ENCODE data around the gene SECISBP2L.
"Not testable (repeated sequence)": the region's sequence is repeated elsewhere in the genome, so short reads cannot be mapped to it uniquely, and the experiment has no call there.

SECISBP2L gene

GRCh38 chr15:48972750-48973503, 73.3 kb downstream of the SECISBP2L start:
- Histone ChIP-seq H3K9me3 (ENCODE audit: control insufficient read depth, insufficient read depth, low read length) (no peaks in the 10 kb centered on the region), H3K27me3 (ENCODE audit: control insufficient read depth, insufficient read depth, low read length) (peaks cover 3% of the 10 kb centered on the region), H3K36me3 (ENCODE audit: control insufficient read depth, insufficient read depth, low read length) (no peaks in the 10 kb centered on the region), H3K4me1 (ENCODE audit: control insufficient read depth, insufficient read depth, low read length) (peaks cover 6% of the 10 kb centered on the region), H3K9ac (ENCODE audit: low read depth, low read length) (no peak overlapping the region), H3K4me3 (ENCODE audit: low read depth, low read length) (no peak overlapping the region)

- not testable (repeated sequence) for H3K9me3 ChIP-seq (ENCODE audit: control insufficient read depth, insufficient read depth, low read length); H3K36me3 ChIP-seq (ENCODE audit: control insufficient read depth, insufficient read depth, low read length); H3K4me3 ChIP-seq (ENCODE audit: low read depth, low read length); H3K27me3 ChIP-seq (ENCODE audit: control insufficient read depth, insufficient read depth, low read length); H3K9ac ChIP-seq (ENCODE audit: low read depth, low read length); H3K4me1 ChIP-seq (ENCODE audit: control insufficient read depth, insufficient read depth, low read length)
Observed at GRCh38 chr15:48970926-48971325, 75.3 kb downstream of the SECISBP2L start.

GRCh38 chr15:48968066-48968465, 78.2 kb downstream of the SECISBP2L start:
- no peaks in the 10 kb centered on the region for H3K9me3 ChIP-seq (ENCODE audit: control insufficient read depth, insufficient read depth, low read length)
- H3K27me3 ChIP-seq (ENCODE audit: control insufficient read depth, insufficient read depth, low read length), result peaks cover 13% of the 10 kb centered on the region
- H3K4me1 ChIP-seq (ENCODE audit: control insufficient read depth, insufficient read depth, low read length), result no peaks in the 10 kb centered on the region
- no peaks in the 10 kb centered on the region for H3K36me3 ChIP-seq (ENCODE audit: control insufficient read depth, insufficient read depth, low read length)
- no peak overlapping the region for H3K9ac ChIP-seq (ENCODE audit: low read depth, low read length)
- no peak overlapping the region for H3K4me3 ChIP-seq (ENCODE audit: low read depth, low read length)

GRCh38 chr15:48967336-48967735, 78.9 kb downstream of the SECISBP2L start:
- H3K4me1 ChIP-seq (ENCODE audit: control insufficient read depth, insufficient read depth, low read length), result no peaks in the 10 kb centered on the region
- no peaks in the 10 kb centered on the region for H3K9me3 ChIP-seq (ENCODE audit: control insufficient read depth, insufficient read depth, low read length)
- peaks cover 20% of the 10 kb centered on the region for H3K27me3 ChIP-seq (ENCODE audit: control insufficient read depth, insufficient read depth, low read length)
- no peaks in the 10 kb centered on the region for H3K36me3 ChIP-seq (ENCODE audit: control insufficient read depth, insufficient read depth, low read length)
- no peak overlapping the region for H3K4me3 ChIP-seq (ENCODE audit: low read depth, low read length)
- H3K9ac ChIP-seq (ENCODE audit: low read depth, low read length), result no peak overlapping the region

- Histone ChIP-seq H3K27me3 (ENCODE audit: control insufficient read depth, insufficient read depth, low read length) (peaks cover 26% of the 10 kb centered on the region), H3K4me1 (ENCODE audit: control insufficient read depth, insufficient read depth, low read length) (no peaks in the 10 kb centered on the region), H3K36me3 (ENCODE audit: control insufficient read depth, insufficient read depth, low read length) (no peaks in the 10 kb centered on the region), H3K9me3 (ENCODE audit: control insufficient read depth, insufficient read depth, low read length) (no peaks in the 10 kb centered on the region), H3K9ac (ENCODE audit: low read depth, low read length) (no peak overlapping the region), H3K4me3 (ENCODE audit: low read depth, low read length) (no peak overlapping the region)
Observed at GRCh38 chr15:48966595-48967301, 79.5 kb downstream of the SECISBP2L start.

GRCh38 chr15:48965972-48966371, 80.3 kb downstream of the SECISBP2L start:
- H3K9me3 ChIP-seq (ENCODE audit: control insufficient read depth, insufficient read depth, low read length), result no peaks in the 10 kb centered on the region
- peaks cover 34% of the 10 kb centered on the region for H3K27me3 ChIP-seq (ENCODE audit: control insufficient read depth, insufficient read depth, low read length)
- H3K9ac ChIP-seq (ENCODE audit: low read depth, low read length), result no peak overlapping the region
- H3K36me3 ChIP-seq (ENCODE audit: control insufficient read depth, insufficient read depth, low read length), result no peaks in the 10 kb centered on the region
- H3K4me3 ChIP-seq (ENCODE audit: low read depth, low read length), result no peak overlapping the region
- no peaks in the 10 kb centered on the region for H3K4me1 ChIP-seq (ENCODE audit: control insufficient read depth, insufficient read depth, low read length)

- H3K27me3 ChIP-seq (ENCODE audit: control insufficient read depth, insufficient read depth, low read length), result peaks cover 37% of the 10 kb centered on the region
- H3K36me3 ChIP-seq (ENCODE audit: control insufficient read depth, insufficient read depth, low read length), result no peaks in the 10 kb centered on the region
- H3K4me1 ChIP-seq (ENCODE audit: control insufficient read depth, insufficient read depth, low read length), result no peaks in the 10 kb centered on the region
- H3K4me3 ChIP-seq (ENCODE audit: low read depth, low read length), result no peak overlapping the region
- no peaks in the 10 kb centered on the region for H3K9me3 ChIP-seq (ENCODE audit: control insufficient read depth, insufficient read depth, low read length)
- no peak overlapping the region for H3K9ac ChIP-seq (ENCODE audit: low read depth, low read length)
Observed at GRCh38 chr15:48964898-48965297, 81.3 kb downstream of the SECISBP2L start.

- Histone ChIP-seq H3K27me3 (ENCODE audit: control insufficient read depth, insufficient read depth, low read length) (peaks cover 37% of the 10 kb centered on the region), H3K4me1 (ENCODE audit: control insufficient read depth, insufficient read depth, low read length) (no peaks in the 10 kb centered on the region), H3K4me3 (ENCODE audit: low read depth, low read length) (peak within 1 kb of the TSS; percentile 62), H3K9me3 (ENCODE audit: control insufficient read depth, insufficient read depth, low read length) (no peaks in the 10 kb centered on the region), H3K9ac (ENCODE audit: low read depth, low read length) (no peak within 1 kb of the TSS), H3K36me3 (ENCODE audit: control insufficient read depth, insufficient read depth, low read length) (no peaks in the 10 kb centered on the region)
Observed at GRCh38 chr15:48963524-48964113, 82.6 kb downstream of the SECISBP2L start, which contains the start of gene SHC4. Gene SHC4, minus strand, starts transcription at chr15:48963919. Its CDS starts 904 bp downstream, at chr15:48963015.

GRCh38 chr15:48962662-48963523, 83.4 kb downstream of the SECISBP2L start:
- H3K9me3 ChIP-seq (ENCODE audit: control insufficient read depth, insufficient read depth, low read length), result no peaks in the 10 kb centered on the region
- H3K36me3 ChIP-seq (ENCODE audit: control insufficient read depth, insufficient read depth, low read length), result no peaks in the 10 kb centered on the region
- no peak overlapping the region for H3K9ac ChIP-seq (ENCODE audit: low read depth, low read length)
- H3K4me1 ChIP-seq (ENCODE audit: control insufficient read depth, insufficient read depth, low read length), result no peaks in the 10 kb centered on the region
- H3K27me3 ChIP-seq (ENCODE audit: control insufficient read depth, insufficient read depth, low read length), result peaks cover 40% of the 10 kb centered on the region
- peak overlapping the region; percentile 62 for H3K4me3 ChIP-seq (ENCODE audit: low read depth, low read length)

GRCh38 chr15:48955967-48956366, 90.3 kb downstream of the SECISBP2L start:
- H3K9ac ChIP-seq (ENCODE audit: low read depth, low read length), result no peak overlapping the region
- no peaks in the 10 kb centered on the region for H3K9me3 ChIP-seq (ENCODE audit: control insufficient read depth, insufficient read depth, low read length)
- H3K36me3 ChIP-seq (ENCODE audit: control insufficient read depth, insufficient read depth, low read length), result no peaks in the 10 kb centered on the region
- no peak overlapping the region for H3K4me3 ChIP-seq (ENCODE audit: low read depth, low read length)
- peaks cover 6% of the 10 kb centered on the region for H3K27me3 ChIP-seq (ENCODE audit: control insufficient read depth, insufficient read depth, low read length)
- H3K4me1 ChIP-seq (ENCODE audit: control insufficient read depth, insufficient read depth, low read length), result peaks cover 5% of the 10 kb centered on the region

GRCh38 chr15:48955370-48955769, 90.9 kb downstream of the SECISBP2L start:
- Histone ChIP-seq H3K36me3 (ENCODE audit: control insufficient read depth, insufficient read depth, low read length) (no peaks in the 10 kb centered on the region), H3K27me3 (ENCODE audit: control insufficient read depth, insufficient read depth, low read length) (peaks cover 3% of the 10 kb centered on the region), H3K4me3 (ENCODE audit: low read depth, low read length) (no peak overlapping the region), H3K9ac (ENCODE audit: low read depth, low read length) (no peak overlapping the region), H3K9me3 (ENCODE audit: control insufficient read depth, insufficient read depth, low read length) (no peaks in the 10 kb centered on the region), H3K4me1 (ENCODE audit: control insufficient read depth, insufficient read depth, low read length) (peaks cover 5% of the 10 kb centered on the region)
